Suprapubic skin (tissue), 4 donors: ENCODE measurements around the gene TMEM8B. TPM values are rescaled to one million over a fixed set of nuclear protein-coding genes. Genes with fewer than 3 reads are reported as not detected.
A peak's percentile ranks its signal among the peaks of the same experiment; 100 is the strongest.

Experiments
- DNase-seq, 2 donors: peaks; one replicate each; pipeline ENCODE4 v3.0.0-alpha.2; 2019; ENCODE audit warnings: low spot score in 2 of 2
- H3K27ac ChIP-seq: fragments of 200-600 bp; sonication (generic); one replicate; pipeline ENCODE4 v1.5.1; 2019
- H3K27me3 ChIP-seq: fragments of 200-600 bp; sonication (generic); one replicate; pipeline ENCODE4 v1.5.1; 2019
- H3K36me3 ChIP-seq: fragments of 200-600 bp; sonication (generic); one replicate; pipeline ENCODE4 v1.5.1; 2019
- H3K4me1 ChIP-seq: fragments of 200-600 bp; sonication (generic); one replicate; pipeline ENCODE4 v1.5.1; 2019
- H3K4me3 ChIP-seq: fragments of 200-600 bp; sonication (generic); one replicate; pipeline ENCODE4 v1.5.1; 2019; ENCODE audit warnings: mild to moderate bottlenecking
- H3K9me3 ChIP-seq: fragments of 200-600 bp; sonication (generic); one replicate; pipeline ENCODE4 v1.5.1; 2019
- EP300 ChIP-seq: sonication (generic); formaldehyde crosslinking; IDR thresholded peaks from one replicate; pipeline ENCODE4 v1.6.1; 2017; ENCODE audit warnings: antibody characterized with exemption
- POLR2A ChIP-seq, 2 donors: fragments of 450-650 bp; IDR thresholded peaks; one replicate each; pipeline ENCODE4 v1.6.1; 2017; ENCODE audit warnings: antibody characterized with exemption in 2 of 2, mild to moderate bottlenecking in 2 of 2, moderate library complexity in 2 of 2
- POLR2AphosphoS5 ChIP-seq, 3 donors: sonication (generic); formaldehyde crosslinking; IDR thresholded peaks; one replicate each; pipeline ENCODE4 v1.6.1; 2017; ENCODE audit warnings: antibody characterized with exemption in 3 of 3
- WGBS: methylation state at CpG from one replicate; pipeline ENCODE4 v1.1.5; 2018; 5-methylcytosine and 5-hydroxymethylcytosine counted together
- total RNA-seq, 4 donors: library from RNA; depleted of rRNA; stranded (reverse); fragments of >200 nt; gene quantifications; one replicate each; pipeline ENCODE4 v1.1.0, GENCODE V29; 2016
- TF ChIP-seq, protein P1 (sequence below), 2 donors: fragments of 200-600 bp in 1 of 2; fragments of 450-650 bp in 1 of 2; sonication (generic) in 1 of 2; IDR thresholded peaks; one replicate each; pipeline ENCODE4 v1.5.1; 2016 to 2019; ENCODE audit warnings: antibody characterized with exemption in 2 of 2, mild to moderate bottlenecking in 1 of 2, moderate library complexity in 1 of 2

Gene TMEM8B
- total RNA-seq, 4 donors from 2014 or later: 5.0 to 11.7 (median 8.0) TPM

DNA sequence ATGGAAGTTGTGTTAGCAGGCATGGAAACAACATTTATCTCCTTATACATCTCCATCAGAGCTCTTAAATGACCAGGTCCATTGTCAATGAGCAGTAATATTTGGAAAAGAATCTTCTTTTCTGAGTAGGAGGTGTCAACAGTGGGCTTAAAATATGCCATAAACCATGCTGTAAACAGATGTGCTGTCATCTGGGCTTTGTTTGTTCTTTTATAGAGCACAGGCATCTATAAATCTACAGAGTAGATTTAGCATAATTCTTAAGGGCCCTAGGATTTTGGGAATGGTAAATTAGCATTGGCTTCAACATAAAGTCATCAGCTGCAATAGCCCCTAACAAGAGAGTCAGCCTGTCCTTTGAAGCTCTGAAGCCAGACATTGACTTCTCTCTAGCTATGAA is 69.3 kb downstream of the TMEM8B start:
- no peak for TF ChIP-seq POLR2AphosphoS5 (IDR thresholded peaks at IDR 0.05)
- no peak for TF ChIP-seq EP300
- TF ChIP-seq, protein P1, sequence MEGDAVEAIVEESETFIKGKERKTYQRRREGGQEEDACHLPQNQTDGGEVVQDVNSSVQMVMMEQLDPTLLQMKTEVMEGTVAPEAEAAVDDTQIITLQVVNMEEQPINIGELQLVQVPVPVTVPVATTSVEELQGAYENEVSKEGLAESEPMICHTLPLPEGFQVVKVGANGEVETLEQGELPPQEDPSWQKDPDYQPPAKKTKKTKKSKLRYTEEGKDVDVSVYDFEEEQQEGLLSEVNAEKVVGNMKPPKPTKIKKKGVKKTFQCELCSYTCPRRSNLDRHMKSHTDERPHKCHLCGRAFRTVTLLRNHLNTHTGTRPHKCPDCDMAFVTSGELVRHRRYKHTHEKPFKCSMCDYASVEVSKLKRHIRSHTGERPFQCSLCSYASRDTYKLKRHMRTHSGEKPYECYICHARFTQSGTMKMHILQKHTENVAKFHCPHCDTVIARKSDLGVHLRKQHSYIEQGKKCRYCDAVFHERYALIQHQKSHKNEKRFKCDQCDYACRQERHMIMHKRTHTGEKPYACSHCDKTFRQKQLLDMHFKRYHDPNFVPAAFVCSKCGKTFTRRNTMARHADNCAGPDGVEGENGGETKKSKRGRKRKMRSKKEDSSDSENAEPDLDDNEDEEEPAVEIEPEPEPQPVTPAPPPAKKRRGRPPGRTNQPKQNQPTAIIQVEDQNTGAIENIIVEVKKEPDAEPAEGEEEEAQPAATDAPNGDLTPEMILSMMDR (IDR thresholded peaks at IDR 0.05): no peak
- no peak for TF ChIP-seq POLR2A (IDR thresholded peaks at IDR 0.05)
- Histone ChIP-seq H3K36me3 (no peaks in the 10 kb centered on the region), H3K4me3 (no peak overlapping the region), H3K27ac (no peak overlapping the region), H3K9me3 (no peaks in the 10 kb centered on the region), H3K27me3 (peaks cover 3% of the 10 kb centered on the region), H3K4me1 (peaks cover 3% of the 10 kb centered on the region)
- no peak for DNase-seq

DNA sequence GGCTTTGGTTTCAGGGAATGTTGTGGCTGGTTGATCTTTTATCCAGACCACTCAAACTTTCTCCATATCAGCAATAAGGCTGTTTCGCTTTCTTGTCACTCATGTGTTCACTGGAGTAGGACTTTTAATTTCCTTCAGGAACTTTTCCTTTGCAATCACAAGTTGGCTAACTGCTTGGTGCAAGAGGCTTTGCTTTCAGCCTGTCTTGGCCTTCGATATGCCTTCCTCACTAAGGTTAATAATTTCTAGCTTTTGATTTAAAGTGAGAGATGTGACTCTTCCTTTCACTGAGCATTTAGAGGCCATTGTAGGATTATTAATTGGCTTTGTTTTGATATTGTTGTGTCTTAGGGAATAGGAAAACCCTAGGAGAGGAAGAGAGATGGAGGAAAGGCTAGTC is 70.0 kb downstream of the TMEM8B start:
- H3K4me1 ChIP-seq: peaks cover 6% of the 10 kb centered on the region
- no peaks in the 10 kb centered on the region for H3K9me3 ChIP-seq
- H3K27ac ChIP-seq: no peak overlapping the region
- no peaks in the 10 kb centered on the region for H3K36me3 ChIP-seq
- H3K4me3 ChIP-seq: no peak overlapping the region
- DNase-seq: no peak
- 85% methylated on average over 2 of the region's 2 CpGs for WGBS
- TF ChIP-seq, protein P1 (IDR thresholded peaks at IDR 0.05): no peak
- TF ChIP-seq POLR2A (IDR thresholded peaks at IDR 0.05): no peak
- TF ChIP-seq EP300: no peak
- no peak for TF ChIP-seq POLR2AphosphoS5 (IDR thresholded peaks at IDR 0.05)
- peaks cover 3% of the 10 kb centered on the region for H3K27me3 ChIP-seq

DNA sequence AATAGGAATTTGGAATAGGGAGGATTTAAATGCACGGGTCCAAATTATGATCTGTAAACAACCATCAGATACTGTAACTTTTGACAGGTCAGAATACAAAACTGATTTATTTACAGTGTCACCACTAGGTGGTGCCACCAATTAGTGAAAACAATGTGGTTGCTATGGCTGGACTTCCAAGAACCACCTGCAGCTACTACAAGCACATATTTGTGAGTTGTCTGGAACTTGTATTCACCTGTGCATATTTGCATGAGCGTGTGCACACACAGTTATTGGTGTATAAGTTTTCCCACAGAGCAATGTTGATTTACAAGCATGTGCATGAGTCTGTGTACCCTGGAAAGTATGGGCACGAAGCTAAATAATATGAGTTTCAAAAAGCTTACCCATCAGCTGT is 74.0 kb downstream of the TMEM8B start:
- Histone ChIP-seq H3K9me3 (no peaks in the 10 kb centered on the region), H3K4me1 (peaks cover 45% of the 10 kb centered on the region), H3K27me3 (peaks cover 3% of the 10 kb centered on the region), H3K36me3 (no peaks in the 10 kb centered on the region), H3K4me3 (no peak overlapping the region), H3K27ac (no peak overlapping the region)
- no peak for DNase-seq
- WGBS: 25% methylated on average over 3 of the region's 3 CpGs
- TF ChIP-seq EP300 (no peak), POLR2A (IDR thresholded peaks at IDR 0.05) (no peak), POLR2AphosphoS5 (IDR thresholded peaks at IDR 0.05) (no peak)
- TF ChIP-seq, protein P1 (IDR thresholded peaks at IDR 0.05): peak; percentile 51 to 76

DNA sequence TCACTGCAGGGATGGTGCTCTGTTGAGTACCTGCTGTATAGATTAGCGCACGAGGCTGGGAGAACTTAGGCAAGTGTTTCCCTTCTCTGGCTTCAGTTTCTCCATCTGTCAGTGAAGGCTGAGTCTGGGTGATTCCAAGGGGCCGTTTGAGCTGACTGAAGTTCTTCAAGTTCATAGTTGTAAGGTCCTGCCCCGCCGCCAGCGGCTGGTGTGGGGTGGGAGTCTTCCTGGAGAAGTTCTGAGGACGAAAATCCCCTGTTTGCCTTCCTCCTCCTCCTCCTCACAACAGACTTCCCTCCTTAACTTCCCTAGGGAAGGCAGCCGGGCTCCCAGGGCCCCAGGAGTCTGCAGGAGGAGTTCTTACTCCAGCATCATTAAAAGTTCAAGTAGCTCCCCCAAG is 75.3 kb downstream of the TMEM8B start:
- 83% methylated on average over 8 of the region's 8 CpGs for WGBS
- no peak overlapping the region for H3K4me3 ChIP-seq

DNA sequence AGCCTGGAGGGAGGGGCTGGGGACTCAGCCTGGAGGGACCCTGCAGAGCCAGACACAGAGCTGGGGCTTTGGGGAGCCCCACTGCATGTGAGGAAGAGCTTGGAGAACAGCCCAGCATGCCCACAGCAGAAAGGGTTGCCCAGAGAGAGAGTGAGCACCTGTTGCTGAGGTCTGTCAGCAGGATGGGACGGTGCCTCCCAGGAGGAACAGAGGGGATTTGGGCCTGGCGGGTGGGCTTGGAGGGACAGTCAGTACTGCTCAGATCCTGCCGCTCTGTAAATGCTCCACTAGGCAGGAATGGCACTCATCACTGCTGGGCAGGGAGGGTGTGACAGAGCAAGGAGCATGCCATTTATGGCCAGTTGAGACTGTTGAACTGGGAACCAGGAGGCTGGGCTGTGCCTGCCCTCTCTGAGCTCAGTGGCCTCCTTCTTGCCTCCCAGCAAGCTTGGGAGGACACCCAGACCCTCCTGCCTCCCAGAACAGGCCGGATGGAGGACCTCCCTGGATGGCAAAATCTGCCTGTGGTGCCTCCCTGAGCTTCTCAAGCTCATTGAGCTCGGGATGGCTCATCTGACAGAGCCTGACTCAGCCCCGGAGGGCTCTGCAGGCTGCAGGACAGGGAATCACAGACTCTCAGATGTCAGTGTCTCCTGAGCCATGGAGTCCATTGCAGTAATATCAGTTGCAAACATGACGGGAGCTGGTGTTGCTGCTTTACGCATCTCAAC is 76.2 kb downstream of the TMEM8B start:
- peaks cover 3% of the 10 kb centered on the region for H3K27me3 ChIP-seq
- no peaks in the 10 kb centered on the region for H3K36me3 ChIP-seq
- H3K4me1 ChIP-seq: peaks cover 66% of the 10 kb centered on the region
- WGBS: 78% methylated on average over 8 of the region's 8 CpGs
- no peak for DNase-seq
- peak overlapping the region; percentile 96 for H3K27ac ChIP-seq
- no peak for TF ChIP-seq POLR2AphosphoS5 (IDR thresholded peaks at IDR 0.05)
- TF ChIP-seq, protein P1 (IDR thresholded peaks at IDR 0.05): no peak
- TF ChIP-seq POLR2A (IDR thresholded peaks at IDR 0.05): no peak
- TF ChIP-seq EP300: no peak
- H3K4me3 ChIP-seq: no peak overlapping the region
- no peaks in the 10 kb centered on the region for H3K9me3 ChIP-seq

More for the DNA sequence above, 75.3 kb downstream of the TMEM8B start:
- TF ChIP-seq, protein P1 (IDR thresholded peaks at IDR 0.05): no peak
- TF ChIP-seq POLR2AphosphoS5 (IDR thresholded peaks at IDR 0.05) (no peak), POLR2A (IDR thresholded peaks at IDR 0.05) (no peak), EP300 (no peak)
- no peak for DNase-seq
- Histone ChIP-seq H3K4me1 (peaks cover 57% of the 10 kb centered on the region), H3K27ac (no peak overlapping the region), H3K9me3 (no peaks in the 10 kb centered on the region), H3K36me3 (no peaks in the 10 kb centered on the region), H3K27me3 (peaks cover 3% of the 10 kb centered on the region)
